SIG-M5 treated with dmso at 0.1 percent for 504 hours (cell line): ENCODE data around the gene PLEKHA1.

ENCODE experiments used
- DNase-seq: peaks from one replicate; lab custom pipeline; 2025; ENCODE audit not compliant: unreplicated experiment; lab: John Stamatoyannopoulos, UW

PLEKHA1 gene

DNA sequence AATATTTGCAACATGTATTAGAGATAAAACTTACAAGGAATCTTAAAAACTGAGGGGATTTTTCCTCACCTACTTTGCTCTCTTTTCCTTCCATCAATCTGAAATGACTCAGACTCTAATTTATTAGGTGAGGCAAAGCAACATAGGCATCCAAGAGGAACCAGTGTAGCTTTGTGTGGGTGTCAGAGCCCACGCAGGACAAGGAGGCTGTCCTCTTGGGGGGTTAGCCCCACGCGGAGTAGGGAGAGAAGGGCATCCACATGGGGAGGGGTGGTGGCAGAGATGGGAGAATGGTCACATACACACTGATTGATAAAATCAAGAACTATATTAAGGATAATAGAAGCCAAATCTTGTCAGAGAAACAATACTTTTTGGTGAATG lies 46.1 kb downstream of the PLEKHA1 start:
- DNase-seq, result no peak

DNA sequence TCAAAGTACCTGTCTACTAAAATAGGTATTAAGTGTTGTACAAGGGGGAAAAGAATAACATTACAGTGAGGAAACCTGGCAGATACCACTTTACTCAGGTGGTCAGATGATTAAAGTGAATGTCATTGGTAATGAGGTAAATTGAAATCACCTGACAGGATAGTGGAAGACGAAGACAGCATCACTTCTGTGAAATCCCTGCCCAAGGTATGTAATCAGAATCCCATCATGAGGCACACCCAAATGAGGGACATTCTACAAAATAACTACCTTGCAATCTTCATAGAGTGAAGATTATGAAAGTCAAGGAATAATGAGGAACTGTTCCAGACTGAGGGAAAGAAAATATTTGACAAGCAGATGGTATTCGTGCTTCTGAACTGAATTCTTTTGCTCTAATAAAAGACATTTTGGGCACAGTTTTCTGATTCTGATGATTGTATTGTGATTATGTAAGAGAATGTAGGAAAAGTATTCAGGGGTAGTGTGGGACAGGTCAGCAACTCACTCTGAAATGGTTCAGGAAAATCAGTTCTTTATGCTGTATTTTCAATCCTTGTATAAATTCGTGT lies 46.6 kb downstream of the PLEKHA1 start:
- no peak for DNase-seq

DNA sequence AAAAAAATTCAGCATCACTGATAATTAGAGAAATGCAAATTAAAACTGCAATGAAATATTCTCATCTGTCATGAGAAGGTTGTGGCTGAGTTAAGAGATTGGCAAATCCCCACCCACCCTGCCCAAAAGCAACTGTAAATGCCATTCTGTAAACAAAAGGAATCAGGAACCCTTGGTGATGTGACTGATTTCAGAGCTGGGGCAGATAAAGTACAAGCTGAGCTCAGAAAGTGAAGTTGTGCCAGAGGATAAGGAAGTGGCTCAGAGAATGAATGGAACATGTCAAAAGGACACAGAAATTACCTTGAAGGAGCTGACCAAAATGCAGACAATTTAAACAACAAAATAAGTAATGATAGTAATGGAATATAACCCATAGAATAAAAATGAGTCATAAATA lies 47.2 kb downstream of the PLEKHA1 start:
- no peak for DNase-seq

DNA sequence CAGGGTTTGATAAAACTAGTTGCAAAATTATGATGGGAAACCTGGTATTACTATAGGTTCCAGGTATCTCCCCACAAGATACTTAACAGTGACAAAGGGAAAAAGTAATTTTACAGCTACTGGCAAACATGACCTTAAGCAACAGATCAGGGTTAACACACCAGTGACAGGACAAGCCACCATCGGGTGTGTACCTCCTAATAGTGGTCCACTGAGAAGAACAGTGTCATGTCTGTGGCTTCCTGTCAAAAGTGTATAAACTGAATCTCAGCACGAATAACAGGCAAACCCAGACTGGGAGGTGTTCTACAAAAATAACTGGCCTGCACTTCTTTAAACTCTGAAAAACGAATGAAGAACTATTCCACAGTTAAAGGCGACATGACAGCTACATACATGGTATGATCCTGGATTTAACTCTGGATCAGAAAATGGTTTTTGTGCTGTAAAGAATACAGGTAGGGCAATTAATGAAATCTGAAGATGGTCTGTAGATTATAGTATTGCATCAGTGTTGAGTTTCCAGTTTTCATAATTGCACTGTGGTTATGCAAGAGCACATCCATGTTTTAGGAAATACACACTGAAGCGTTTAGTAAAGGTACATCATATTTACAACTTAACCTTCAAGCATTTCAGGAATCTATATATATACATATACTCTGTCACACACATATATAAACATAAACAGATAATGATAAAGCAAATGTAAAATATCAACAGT lies 47.9 kb downstream of the PLEKHA1 start:
- DNase-seq, result no peak

DNA sequence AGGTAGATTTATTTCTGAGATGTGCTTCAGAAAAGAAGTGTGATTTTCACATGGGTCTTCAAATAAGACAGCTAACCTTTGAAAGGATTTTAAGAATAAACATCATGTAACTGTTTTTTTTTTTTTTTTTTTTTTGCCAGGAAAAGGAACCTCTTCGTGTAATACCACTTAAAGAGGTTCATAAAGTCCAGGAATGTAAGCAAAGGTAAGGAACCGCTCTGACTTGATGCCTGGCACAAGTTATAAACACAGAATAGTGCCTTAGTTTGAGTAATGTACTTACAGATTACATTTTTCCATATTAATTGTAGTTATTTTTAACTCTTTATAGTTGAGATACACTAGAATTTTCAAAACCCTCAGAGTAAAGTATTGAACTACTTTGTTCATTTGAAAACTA lies 49.6 kb downstream of the PLEKHA1 start:
- DNase-seq, result no peak

DNA sequence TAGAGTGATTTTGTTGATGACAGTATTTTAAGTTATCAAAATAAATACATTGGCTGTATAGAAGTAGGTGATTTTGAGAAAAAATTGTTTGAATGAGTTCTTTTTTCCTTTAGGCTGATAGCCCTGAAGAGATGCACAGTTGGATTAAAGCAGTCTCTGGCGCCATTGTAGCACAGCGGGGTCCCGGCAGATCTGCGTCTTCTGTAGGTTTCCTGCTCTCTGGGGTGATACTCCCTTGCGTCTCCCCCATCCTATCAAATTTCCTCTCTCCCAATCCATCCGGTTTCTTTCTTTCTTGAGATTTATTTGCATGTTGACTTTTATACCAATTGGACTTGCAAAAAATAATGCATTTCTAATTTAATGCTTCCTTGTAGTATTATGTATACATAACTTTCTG lies 52.3 kb downstream of the PLEKHA1 start:
- no peak for DNase-seq

DNA sequence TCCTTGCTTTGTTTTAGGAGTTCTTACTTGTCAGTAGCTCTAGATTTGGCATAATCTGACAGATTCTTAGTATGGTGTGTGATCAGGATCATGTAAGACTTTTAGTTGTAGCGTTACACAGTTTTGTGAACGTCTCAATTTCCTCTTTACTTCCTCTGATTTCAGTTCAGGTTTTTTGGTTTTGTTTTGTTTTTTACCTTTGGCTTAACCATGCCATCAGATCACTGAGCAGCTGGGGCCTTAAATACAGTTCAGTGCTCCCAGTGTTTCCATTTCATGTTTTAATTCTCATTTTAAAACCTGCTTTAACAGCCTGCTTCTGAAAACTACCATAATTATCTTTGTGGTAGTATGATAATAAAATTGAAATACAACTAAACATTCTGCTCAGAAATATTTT lies 52.8 kb downstream of the PLEKHA1 start:
- DNase-seq, result no peak

DNA sequence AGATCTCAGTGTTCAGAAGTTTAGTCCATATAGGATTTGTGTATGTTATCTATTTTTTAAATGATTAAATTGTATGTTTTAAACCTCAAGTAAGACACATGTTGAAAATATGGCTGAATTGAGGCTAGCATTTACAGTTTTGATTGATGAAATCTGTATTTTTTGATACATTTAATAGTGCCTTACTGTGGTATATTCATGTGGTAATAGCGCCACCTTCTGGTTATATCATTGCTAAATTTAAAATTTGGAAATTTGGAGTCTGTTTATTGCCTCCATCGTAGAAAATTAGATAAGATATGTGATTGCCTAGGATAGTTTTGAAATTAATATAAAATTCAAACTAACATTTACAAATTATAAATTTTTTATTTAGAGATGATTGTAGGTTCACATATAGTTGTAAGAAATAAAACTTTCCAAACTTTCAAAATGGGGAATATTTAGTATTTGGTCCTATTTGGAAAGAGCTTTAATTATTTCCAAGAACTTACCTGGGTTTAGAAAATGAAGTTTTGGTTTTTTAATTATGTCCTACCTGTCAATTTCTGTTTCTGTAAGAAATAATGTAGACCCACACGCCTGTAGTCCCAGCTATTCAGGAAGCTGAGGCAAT lies 60.8 kb downstream of the PLEKHA1 start:
- DNase-seq, result peak; percentile 24

DNA sequence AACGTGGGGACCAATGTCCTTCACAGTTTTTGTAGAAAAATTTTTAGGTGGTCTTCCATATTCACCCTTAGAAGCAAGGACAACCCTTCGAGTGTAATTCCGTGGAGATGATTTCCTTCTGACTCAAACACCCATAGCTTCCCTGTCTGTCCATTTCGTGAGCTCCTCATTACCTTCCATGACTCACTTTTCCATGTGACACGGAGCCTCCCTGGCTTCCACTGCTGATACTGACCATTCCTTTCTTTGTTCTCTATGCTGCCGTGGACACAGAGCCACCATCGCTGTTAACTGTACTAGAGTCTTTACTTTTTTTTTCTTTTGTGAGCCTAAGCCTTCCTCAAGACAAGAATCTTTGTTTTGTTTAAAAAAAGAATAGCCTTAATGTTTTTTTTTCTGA lies 67.5 kb downstream of the PLEKHA1 start:
- DNase-seq, result no peak

DNA sequence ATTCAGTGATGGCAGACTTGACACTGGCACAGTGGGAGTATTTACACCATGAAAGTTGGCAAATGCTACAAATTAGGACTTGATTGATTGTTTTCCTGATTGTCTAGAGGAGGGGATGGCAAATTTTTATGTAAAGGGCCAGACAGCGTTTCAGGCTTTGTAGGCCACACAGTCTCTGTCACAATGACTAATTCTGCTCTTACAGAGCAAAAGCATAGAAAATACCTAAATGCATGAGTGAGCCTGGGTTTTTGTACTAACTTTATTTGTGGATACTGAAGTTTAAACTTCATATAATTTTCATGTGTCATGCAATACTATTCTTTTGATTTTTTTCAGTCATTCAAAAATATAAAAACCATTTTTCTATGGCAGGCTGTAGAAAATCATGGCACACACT lies 71.0 kb downstream of the PLEKHA1 start:
- no peak for DNase-seq

DNA sequence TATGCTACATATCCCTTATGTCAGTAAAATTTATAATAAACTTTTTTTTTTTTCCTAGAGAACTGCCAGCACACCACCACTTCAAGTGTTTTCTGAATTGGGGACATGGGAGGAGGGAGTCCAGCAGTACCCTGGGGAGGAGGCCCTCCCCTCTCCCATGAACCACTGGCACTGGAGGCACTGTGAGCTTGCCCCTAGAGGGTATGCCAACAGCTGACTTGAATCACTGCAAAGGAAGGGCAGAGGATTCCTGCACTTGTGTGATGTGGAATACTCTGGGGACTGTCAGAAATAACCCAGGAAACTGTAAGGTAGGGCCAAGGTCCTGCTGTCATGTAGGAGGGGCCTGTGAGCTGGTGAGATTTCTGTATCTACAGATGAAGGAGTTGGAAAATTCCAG lies 71.4 kb downstream of the PLEKHA1 start:
- no peak for DNase-seq

DNA sequence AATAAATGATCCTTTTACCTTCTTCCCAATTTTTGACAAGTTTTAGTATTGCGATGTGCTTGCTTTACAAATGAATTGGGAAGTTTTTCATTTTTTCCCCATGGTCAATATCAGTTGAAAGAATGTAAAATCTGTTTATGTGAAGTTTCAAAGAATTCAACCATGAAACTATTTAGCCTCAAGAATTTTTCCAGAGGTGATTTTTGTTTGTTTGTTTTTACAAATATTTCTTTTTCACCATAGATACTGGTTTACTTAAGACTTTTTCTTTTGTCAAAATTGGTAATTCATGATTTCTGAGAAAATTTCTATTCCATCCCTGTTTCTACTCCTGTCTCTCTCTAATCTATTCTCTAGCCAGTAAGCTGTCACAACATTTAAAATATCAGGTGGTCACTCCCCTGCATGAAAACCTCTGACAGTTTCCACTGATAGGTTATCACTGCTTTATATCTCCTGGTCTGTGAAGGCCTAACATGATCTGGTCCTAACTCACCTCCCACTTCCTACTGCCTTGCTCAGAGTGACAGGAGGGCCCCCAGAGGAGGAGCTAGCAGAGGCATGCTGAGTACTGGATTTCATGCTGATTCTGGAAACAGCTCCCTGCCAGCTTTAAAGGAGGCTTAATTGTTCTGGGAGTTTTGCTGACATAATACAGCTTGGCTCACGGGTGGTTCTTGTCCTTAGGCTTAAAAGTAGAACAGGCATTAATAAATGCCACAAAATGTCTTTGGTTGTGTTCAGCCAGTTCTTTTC lies 72.3 kb downstream of the PLEKHA1 start:
- DNase-seq, result no peak

DNA sequence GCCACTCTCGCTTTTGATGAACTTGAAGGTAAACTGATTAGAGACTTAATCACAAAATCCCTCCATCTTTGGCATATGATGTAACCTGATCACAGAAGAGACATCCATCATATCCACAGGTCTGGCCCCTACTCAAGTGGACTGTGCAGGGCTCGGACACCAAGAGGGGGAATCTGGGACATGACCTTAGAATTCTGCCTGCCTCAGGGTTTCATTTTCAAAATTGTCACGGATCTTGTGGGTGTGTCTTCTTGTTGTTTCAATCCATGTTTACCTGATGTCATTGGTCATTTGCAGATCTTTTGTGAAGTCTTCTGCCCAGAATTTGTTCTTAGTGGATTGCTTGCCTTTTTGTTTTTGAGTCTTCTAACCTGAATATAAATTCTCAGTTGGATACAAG lies 74.1 kb downstream of the PLEKHA1 start:
- no peak for DNase-seq

DNA sequence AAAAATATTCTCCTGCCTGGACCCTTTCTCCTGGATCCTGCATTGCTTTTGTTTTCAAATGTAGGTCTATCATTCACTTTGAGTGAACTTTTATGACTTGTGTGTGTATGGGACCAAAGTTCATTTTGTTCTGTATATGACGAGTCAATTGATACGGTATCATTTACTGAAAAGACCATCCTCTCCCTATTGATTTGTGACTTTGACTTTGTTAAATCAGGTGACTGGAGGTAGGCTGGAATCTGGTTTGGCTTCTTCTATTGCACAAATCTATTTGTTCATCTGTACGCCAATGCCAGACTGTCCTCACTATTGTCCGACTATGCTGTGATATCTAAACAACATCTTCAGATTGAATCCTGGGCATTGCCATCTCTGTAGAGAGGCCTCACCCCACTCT lies 74.6 kb downstream of the PLEKHA1 start:
- DNase-seq, result no peak

DNA sequence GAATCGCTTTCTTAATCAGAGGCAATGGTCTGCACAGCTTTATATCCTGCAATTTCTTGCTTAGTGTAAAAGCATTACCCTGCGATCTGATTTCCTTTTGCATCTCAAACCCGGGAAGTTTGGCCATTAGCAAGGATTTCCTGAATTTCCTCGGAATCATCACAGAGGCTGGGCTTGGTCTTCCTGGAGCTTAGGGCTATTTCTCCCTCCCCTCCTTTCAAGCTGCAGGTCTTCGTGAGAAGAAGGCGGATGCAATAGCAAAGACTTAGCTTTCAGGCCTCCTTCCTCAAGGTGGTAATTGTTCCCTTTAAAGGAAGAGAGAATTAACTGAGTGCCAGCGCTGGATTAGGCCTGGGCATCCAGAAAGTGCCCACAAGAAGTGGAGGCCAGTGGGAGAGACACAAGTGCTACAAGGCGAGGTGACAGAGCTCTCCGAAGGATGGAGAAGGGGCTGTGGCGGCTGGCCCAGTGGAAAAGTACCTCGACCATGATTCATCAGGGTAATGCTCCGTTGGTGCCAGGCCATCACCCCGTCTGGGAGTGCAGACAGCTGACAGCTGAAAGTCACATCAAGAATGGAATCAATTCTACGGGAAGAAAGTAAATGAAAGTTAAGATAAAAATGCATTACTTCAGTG lies 76.0 kb downstream of the PLEKHA1 start:
- no peak for DNase-seq

DNA sequence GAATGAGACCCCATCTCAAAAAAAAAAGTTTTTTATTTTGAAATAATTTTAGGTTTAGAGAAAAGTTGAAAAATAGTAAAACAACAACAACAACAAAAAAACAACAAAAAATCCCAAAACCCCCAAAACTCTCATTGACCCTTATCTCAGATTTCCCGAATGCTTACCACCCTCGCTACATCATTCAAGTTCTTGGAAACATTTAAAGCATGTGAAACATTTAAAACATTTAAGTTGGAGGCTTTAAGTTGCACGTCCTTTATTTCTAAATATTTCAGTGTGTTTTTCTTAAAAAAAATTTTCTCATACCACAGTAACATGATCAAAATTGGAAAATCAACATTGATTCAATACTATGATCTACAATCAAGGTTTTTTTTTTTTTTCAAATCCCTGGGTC lies 79.6 kb downstream of the PLEKHA1 start:
- DNase-seq, result no peak

DNA sequence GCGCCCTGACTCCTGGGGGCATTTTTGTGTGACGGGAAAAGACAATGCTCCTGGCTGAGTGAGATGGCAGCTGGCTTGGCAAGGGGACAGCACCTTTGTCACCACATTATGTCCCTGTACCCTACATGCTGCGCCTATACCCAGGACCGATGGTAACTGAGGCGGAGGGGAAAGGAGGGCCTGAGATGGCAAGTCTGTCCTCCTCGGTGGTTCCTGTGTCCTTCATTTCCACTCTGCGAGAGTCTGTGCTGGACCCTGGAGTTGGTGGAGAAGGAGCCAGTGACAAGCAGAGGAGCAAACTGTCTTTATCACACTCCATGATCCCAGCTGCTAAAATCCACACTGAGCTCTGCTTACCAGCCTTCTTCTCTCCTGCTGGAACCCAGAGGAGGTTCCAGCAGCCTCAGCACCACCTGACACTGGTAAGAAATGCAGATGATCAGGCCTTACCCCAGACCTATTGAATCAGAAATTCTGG lies 80.1 kb downstream of the PLEKHA1 start, which contains the start of gene ARMS2:
Gene ARMS2, plus strand, starts transcription at position 51 of the 478 bp plus-strand sequence. Its CDS starts 75 bp downstream, at position 126.
- no peak for DNase-seq

DNA sequence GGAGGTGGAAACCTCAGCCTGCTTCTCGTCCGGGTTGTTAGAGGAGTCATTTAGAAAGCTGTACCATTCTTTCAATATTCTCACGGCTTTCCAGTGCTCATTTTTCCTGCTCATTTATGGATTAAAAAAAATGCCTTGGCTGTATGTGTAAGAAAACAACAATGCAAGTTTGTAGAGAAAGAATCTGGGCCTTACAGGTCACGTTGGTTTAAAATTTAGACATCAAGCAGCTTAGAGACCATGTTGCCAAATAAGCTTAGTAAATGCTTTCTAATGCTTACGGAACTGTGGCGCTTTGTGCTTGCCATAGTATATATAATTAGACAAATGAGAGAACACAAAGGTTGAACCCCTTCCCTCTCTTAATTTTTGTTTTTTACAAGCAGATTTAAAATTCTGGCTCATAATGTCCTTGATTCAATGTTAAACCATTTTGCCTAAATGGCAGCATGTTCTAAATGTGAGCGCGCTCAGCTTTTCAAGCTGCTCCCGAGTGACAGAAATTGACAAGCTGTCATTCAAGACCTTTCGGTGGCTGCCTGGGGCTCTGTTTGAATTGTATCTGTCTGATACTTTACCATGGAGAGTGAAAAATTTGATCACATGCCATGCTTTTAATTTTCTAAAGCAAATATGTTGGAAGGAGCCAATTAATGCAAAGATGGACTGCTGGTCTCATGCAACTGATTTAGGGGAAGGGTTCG lies 81.0 kb downstream of the PLEKHA1 start:
- no peak for DNase-seq

DNA sequence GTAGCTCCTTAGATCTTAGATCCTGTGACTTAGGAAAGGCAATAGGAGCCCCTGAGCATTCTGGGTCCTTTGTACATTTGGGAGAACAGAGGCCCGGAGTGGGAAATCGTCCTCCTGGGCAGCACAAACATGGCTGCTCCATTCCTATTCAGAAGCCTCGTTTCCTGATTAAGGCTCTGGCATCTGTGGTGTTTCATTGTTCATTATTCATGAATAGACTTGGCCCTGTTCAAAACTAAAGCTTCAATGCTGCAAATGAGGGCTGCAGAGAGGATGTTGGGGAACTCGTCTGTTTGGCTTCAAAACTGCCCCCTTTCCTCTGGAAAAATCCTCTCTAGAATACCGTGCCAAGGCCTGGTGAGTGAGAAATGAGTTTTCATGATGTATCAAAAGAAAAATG lies 83.4 kb downstream of the PLEKHA1 start:
- DNase-seq, result no peak

DNA sequence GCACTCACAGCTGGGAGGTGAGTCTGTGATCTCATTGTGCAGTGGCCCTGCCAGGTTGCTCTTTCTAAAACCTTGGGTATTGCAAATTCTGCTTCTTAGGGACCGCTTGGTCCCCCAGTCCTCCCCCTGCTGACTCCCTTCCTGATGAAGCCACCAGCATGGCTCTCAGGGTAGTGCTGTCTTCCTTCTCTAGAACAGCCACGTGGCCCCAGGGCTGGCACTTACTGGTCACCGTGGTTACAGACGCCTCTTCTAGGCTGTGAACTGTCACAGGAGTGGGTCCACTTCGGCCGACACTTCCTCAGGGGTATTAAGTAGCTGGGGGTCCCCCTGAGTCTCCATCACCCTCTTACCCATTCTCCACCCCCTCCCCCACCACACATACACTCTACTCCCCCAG lies 84.2 kb downstream of the PLEKHA1 start:
- DNase-seq, result no peak
